K562 (cell line): Measurements from ENCODE around the gene TBX3. TPM values are rescaled to one million over a fixed set of nuclear protein-coding genes. Genes with fewer than 3 reads are reported as not detected.

Experiments
- ATAC-seq: fragments of 200-7000 bp; cut with Tn5 transposase; 3 replicates; pipeline ENCODE4 v1.9.1; 2020; ENCODE audit warnings: moderate library complexity
- BruUV-seq: library from RNA; stranded (reverse); fragments of 400-500 nt; replicated peaks from 2 replicates; lab custom pipeline; 2021; lab: Mats Ljungman, UMichigan
- CTCF ChIA-PET: fragments of 300-600 bp; formaldehyde crosslinking; extraction: SDS; loops from one replicate; lab custom pipeline; 2021; ENCODE audit warnings: low intra/inter-chr PET ratio; lab: Yijun Ruan, JAX
- POLR2A ChIA-PET: fragments of 300-600, 350-650 bp; sonication (Branson Sonifier 250); formaldehyde crosslinking; extraction: SDS; loops from one replicate; lab custom pipeline; 2021; ENCODE audit warnings: antibody characterized with exemption, inconsistent platforms; lab: Yijun Ruan, JAX
- DNase-seq, 4 experiments: peaks; one replicate each; pipeline versions ENCODE4 v3.0.0 to v3.0.0-alpha.2; 2011 to 2018; ENCODE audit warnings: low spot score in 3 of 4, mixed read lengths in 3 of 4; ENCODE audit errors: extremely low read depth in 1 of 4
- FAIRE-seq: peaks from 2 replicates; lab custom pipeline; 2011; peaks lifted over from hg19 to GRCh38; lab: Jason Lieb, UNC
- H2AFZ ChIP-seq: 2 replicates; pipeline ENCODE4 v1.6.0; 2011; ENCODE audit warnings: low read depth, low read length, control low read depth, inconsistent platforms
- H3K27ac ChIP-seq: fragments of 200-600 bp; 3 replicates; pipeline ENCODE4 v1.8.0; 2011; ENCODE audit warnings: low read depth, mild to moderate bottlenecking, control low read depth, inconsistent platforms, low read length, moderate library complexity, mixed read lengths; ENCODE audit errors: extremely low read depth
- H3K27me3 ChIP-seq, 2 experiments: fragments of 300-600 bp in 1 of 2; 2 replicates in 1 of 2; 3 replicates in 1 of 2; pipeline versions ENCODE4 v1.6.0 to v1.8.0; 2011; ENCODE audit warnings: inconsistent platforms in 2 of 2, low read length in 2 of 2, mild to moderate bottlenecking in 1 of 2, mixed read lengths in 1 of 2, moderate library complexity in 1 of 2; ENCODE audit not compliant: control insufficient read depth in 2 of 2, insufficient read depth in 2 of 2
- H3K36me3 ChIP-seq: fragments of 300-600 bp; 3 replicates; pipeline ENCODE4 v1.8.0; 2011; ENCODE audit warnings: mild to moderate bottlenecking, low read length, inconsistent platforms; ENCODE audit not compliant: control insufficient read depth, insufficient read depth
- H3K4me1 ChIP-seq, 2 experiments: fragments of 200-600 bp in 1 of 2; replicated peaks in 1 of 2; 2 replicates in 1 of 2; 3 replicates in 1 of 2; pipeline versions ENCODE4 v1.5.1 to v1.8.0; 2011; ENCODE audit warnings: inconsistent platforms in 2 of 2, low read length in 2 of 2, mild to moderate bottlenecking in 1 of 2, mixed read lengths in 1 of 2, moderate library complexity in 1 of 2; ENCODE audit not compliant: control insufficient read depth in 2 of 2, insufficient read depth in 2 of 2
- H3K4me2 ChIP-seq: 2 replicates; pipeline ENCODE4 v1.6.1; 2011; ENCODE audit warnings: low read length, control low read depth, inconsistent platforms, mixed read lengths; ENCODE audit not compliant: insufficient read depth
- H3K4me3 ChIP-seq: fragments of 200-600 bp; sonication (generic), shearing (Covaris generic); 2 replicates; pipeline ENCODE4 v1.5.1; 2016; ENCODE audit warnings: control low read depth, inconsistent platforms
- H3K79me2 ChIP-seq: fragments of 200-600 bp; 3 replicates; pipeline ENCODE4 v1.8.0; 2011; ENCODE audit warnings: low read length, inconsistent platforms; ENCODE audit not compliant: control insufficient read depth, insufficient read depth
- H3K9ac ChIP-seq, 2 experiments: 2 replicates each; pipeline versions ENCODE4 v1.6.0 to v1.6.1; 2011; ENCODE audit warnings: low read depth in 2 of 2, low read length in 2 of 2, control low read depth in 1 of 2, inconsistent platforms in 1 of 2, mild to moderate bottlenecking in 1 of 2, mixed read lengths in 1 of 2; ENCODE audit not compliant: insufficient read depth in 1 of 2
- H3K9me1 ChIP-seq: one replicate; pipeline ENCODE4 v1.6.0; 2011; ENCODE audit warnings: inconsistent platforms, mild to moderate bottlenecking, low read length, moderate library complexity; ENCODE audit not compliant: control insufficient read depth, insufficient read depth
- H3K9me3 ChIP-seq: replicated peaks from 2 replicates; pipeline ENCODE4 v1.5.1; 2011; ENCODE audit warnings: low read depth, low read length, inconsistent platforms; ENCODE audit not compliant: control insufficient read depth, insufficient read depth
- H4K20me1 ChIP-seq: replicated peaks from 2 replicates; pipeline ENCODE4 v1.6.1; 2011; ENCODE audit warnings: low read length, inconsistent platforms, mixed read lengths; ENCODE audit not compliant: control insufficient read depth, insufficient read depth
- CHD4 ChIP-seq: fragments of 200-600 bp; sonication (generic); IDR thresholded peaks from 3 replicates; pipeline ENCODE4 v1.6.1; 2012; ENCODE audit warnings: low read depth, mild to moderate bottlenecking, mixed read lengths, low read length, inconsistent platforms; ENCODE audit not compliant: insufficient read depth, insufficient replicate concordance, poor library complexity, severe bottlenecking
- DMBX1 ChIP-seq: fragments of 250-450 bp; sonication (Bioruptor Pico); IDR thresholded peaks from 2 replicates; pipeline ENCODE4 v1.8.0; 2022; ENCODE audit warnings: inconsistent platforms, mild to moderate bottlenecking, moderate library complexity, borderline replicate concordance
- EP400 ChIP-seq: fragments of 450-650 bp; IDR thresholded peaks from 2 replicates; pipeline ENCODE4 v1.6.1; 2017; ENCODE audit warnings: antibody characterized with exemption, mild to moderate bottlenecking, moderate library complexity
- HMG20B ChIP-seq: fragments of 250-450 bp; sonication (Bioruptor Pico); IDR thresholded peaks from 2 replicates; pipeline ENCODE4 v1.5.0; 2021; ENCODE audit warnings: mild to moderate bottlenecking
- KLF6 ChIP-seq: fragments of 250-450 bp; sonication (Bioruptor Pico); IDR thresholded peaks from 2 replicates; pipeline ENCODE4 v1.4.0; 2020; ENCODE audit warnings: mild to moderate bottlenecking, moderate library complexity, borderline replicate concordance
- NFATC3 ChIP-seq: fragments of 450-650 bp; IDR thresholded peaks from 2 replicates; pipeline ENCODE4 v1.6.1; 2017; ENCODE audit warnings: mild to moderate bottlenecking
- POU5F1 ChIP-seq: fragments of 150-350 bp; IDR thresholded peaks from 2 replicates; pipeline ENCODE4 v1.6.1; 2014; ENCODE audit warnings: borderline replicate concordance, low read length, low read depth, mild to moderate bottlenecking; ENCODE audit not compliant: partially characterized antibody
- USF2 ChIP-seq: sonication (generic); formaldehyde crosslinking; IDR thresholded peaks from 2 replicates; pipeline ENCODE4 v1.5.0; 2020; ENCODE audit warnings: missing genetic modification reagents
- ZNF395 ChIP-seq: fragments of 200-800 bp; sonication (Bioruptor generic); IDR thresholded peaks from 2 replicates; pipeline ENCODE4 v1.6.1; 2017; ENCODE audit warnings: missing genetic modification characterization, missing compliant biosample characterization
- ZNF639 ChIP-seq, 2 experiments: fragments of 200-800 bp in 1 of 2; sonication (Bioruptor generic) in 1 of 2; sonication (generic) in 1 of 2; formaldehyde crosslinking in 1 of 2; IDR thresholded peaks in 1 of 2; conservative IDR thresholded peaks in 1 of 2; 2 replicates each; pipeline versions ENCODE4 v1.5.0 to v1.6.1; 2016 to 2020; ENCODE audit warnings: missing compliant biosample characterization in 1 of 2, missing genetic modification characterization in 1 of 2, missing genetic modification reagents in 1 of 2
- whole genome bisulfite sequencing: fragments of 100-300 bp; shearing (Covaris generic); methylation state at CpG from one replicate; pipeline ENCODE4 v1.1.6; 2016; ENCODE audit warnings: low coverage, mixed read lengths; ENCODE audit not compliant: insufficient coverage; ENCODE audit errors: missing lambda C conversion rate; 5-methylcytosine and 5-hydroxymethylcytosine counted together
- in situ Hi-C: fragments of 300-500 bp; cut with MboI; formaldehyde crosslinking; loops from 4 replicates; pipeline ENCODE4 v1.15.0; 2018; ENCODE audit warnings: inconsistent platforms, mixed read lengths
- intact Hi-C: fragments of 100-400 bp; cut with micrococcal nuclease; formaldehyde crosslinking; loops from 2 replicates; pipeline ENCODE4 v1.14.2; 2022
- polyA plus RNA-seq, 8 experiments: library from polyadenylated mRNA; depleted of rRNA in 4 of 8; stranded (reverse) in 5 of 8; unstranded in 3 of 8; fragments of >200 nt; fragmentation: Nextera tagmentation in 2 of 8; fragmentation: Illumina TruSeq in 1 of 8; extraction: Ambion mirVana in 2 of 8; extraction: Trizol in 1 of 8; gene quantifications; 2 replicates each; pipeline versions ENCODE4 v1.2.1 to v1.2.3, GENCODE V29; 2011 to 2014; ENCODE audit warnings: inconsistent platforms in 1 of 8, missing spikeins in 1 of 8
- total RNA-seq, 7 experiments: library from RNA; depleted of rRNA in 6 of 7; stranded (reverse); fragments of >200 nt in 6 of 7; fragmentation: Illumina TruSeq in 2 of 7; extraction: Trizol in 2 of 7; gene quantifications; 2 replicates each; pipeline versions ENCODE4 v1.2.1 to v1.2.3, GENCODE V29; 2011 to 2021; ENCODE audit warnings: low replicate concordance in 1 of 7

TBX3 gene
- total and polyA plus RNA-seq, 9 of the 15 experiments (the other 6 are each of a cell fraction or from before 2014, with no cell fraction given): 0.03 to 0.60 (median 0.19) TPM

GRCh38 chr12:114684870-114685273 is 897 bp upstream of the TBX3 start:
- H3K9me1 ChIP-seq: no peaks in the 10 kb centered on the region
- H3K4me1 ChIP-seq: peaks cover 0 to 19% of the 10 kb centered on the region in 2 experiments; a peak in 3 of 5 replicates
- CTCF ChIA-PET: no interaction called here
- H3K9ac ChIP-seq: peak overlapping the region; percentile 38 to 88; a peak in 3 of 4 replicates
- ATAC-seq (no peak; the same call in 2 of the 3 replicates), FAIRE-seq (no peak), DNase-seq (peak in 1 of 4 experiments; percentile 28)
- H3K79me2 ChIP-seq: no peaks in the 10 kb centered on the region
- H4K20me1 ChIP-seq: no peaks in the 10 kb centered on the region
- TF ChIP-seq ZNF639 (CRISPR knock-in tag; conservative IDR thresholded peaks at IDR 0.05 in 1 of 2, IDR thresholded peaks at IDR 0.05 in 1 of 2) (0 out of 4 replicates have a peak, but pooled peaks of 1 of the 2 experiments have one; percentile 13), KLF6 (CRISPR knock-in tag) (no peak), NFATC3 (no peak), DMBX1 (no peak), ZNF395 (CRISPR knock-in tag) (no peak), EP400 (peak; percentile 4; the same call in 1 of the 2 replicates), HMG20B (CRISPR knock-in tag) (no peak), POU5F1 (no peak), CHD4 (no peak), USF2 (0 out of 2 replicates have a peak, but pooled peaks have one; percentile 9)
- H2AFZ ChIP-seq: peak overlapping the region; percentile 81
- H3K36me3 ChIP-seq: no peaks in the 10 kb centered on the region
- 21% methylated on average over 22 of the region's 24 CpGs for whole genome bisulfite sequencing
- in situ Hi-C loops: no loop called here
- H3K27me3 ChIP-seq: peaks cover 43 to 64% of the 10 kb centered on the region in 2 experiments; a peak in 4 of 5 replicates
- POLR2A ChIA-PET: no interaction called here
- no peaks in the 10 kb centered on the region for H3K9me3 ChIP-seq
- no TSS peak for BruUV-seq
- H3K27ac ChIP-seq: peak overlapping the region; percentile 4; the same call in 1 of the 3 replicates
- peak overlapping the region; percentile 68 for H3K4me2 ChIP-seq
- peak overlapping the region; percentile 34 for H3K4me3 ChIP-seq
- intact Hi-C loops: no loop called here
